Stomach (tissue), 9 donors: ENCODE data around the gene COL6A1. TPM values are rescaled to one million over a fixed set of nuclear protein-coding genes. Genes with fewer than 3 reads are reported as not detected.

Experiments
- DNase-seq, 2 donors: peaks; one replicate each; pipeline versions ENCODE4 v3.0.0 to v3.0.0-alpha.2; 2013 to 2019
- H3K27ac ChIP-seq, 5 donors: fragments of 200-600 bp in 4 of 5; sonication (generic) in 4 of 5; one replicate each; pipeline ENCODE4 v1.5.1; 2013 to 2019; ENCODE audit warnings: mild to moderate bottlenecking in 1 of 5, moderate library complexity in 1 of 5
- H3K27me3 ChIP-seq, 3 donors: fragments of 200-600 bp; sonication (generic); one replicate each; pipeline ENCODE4 v1.5.1; 2017 to 2019; ENCODE audit warnings: mixed run types in 1 of 3
- H3K36me3 ChIP-seq, 4 donors: fragments of 200-600 bp; sonication (generic); 1 replicate in 3 of 4; 2 replicates in 1 of 4; pipeline ENCODE4 v1.5.1; 2016 to 2019
- H3K4me1 ChIP-seq, 4 donors: fragments of 200-600 bp; sonication (generic); one replicate each; pipeline ENCODE4 v1.5.1; 2016 to 2019
- H3K4me3 ChIP-seq, 4 donors: fragments of 200-600 bp; sonication (generic) in 3 of 4; one replicate each; pipeline ENCODE4 v1.5.1; 2016 to 2019; ENCODE audit warnings: mild to moderate bottlenecking in 1 of 4
- H3K9me3 ChIP-seq, 4 donors: fragments of 200-600 bp; sonication (generic); one replicate each; pipeline ENCODE4 v1.5.1; 2016 to 2019
- CTCF ChIP-seq, 7 experiments: fragments of 450-650 bp in 4 of 7; fragments of 200-600 bp in 3 of 7; sonication (generic) in 3 of 7; IDR thresholded peaks; one replicate each; pipeline ENCODE4 v1.5.1; 2016 to 2019; ENCODE audit warnings: antibody characterized with exemption in 7 of 7, control low read depth in 2 of 7, mild to moderate bottlenecking in 1 of 7
- EP300 ChIP-seq: sonication (generic); formaldehyde crosslinking; IDR thresholded peaks from one replicate; pipeline ENCODE4 v1.6.1; 2017; ENCODE audit warnings: antibody characterized with exemption
- POLR2A ChIP-seq, 4 donors: fragments of 450-650 bp; IDR thresholded peaks; one replicate each; pipeline ENCODE4 v1.6.1; 2016; ENCODE audit warnings: antibody characterized with exemption in 4 of 4, control low read depth in 2 of 4, mild to moderate bottlenecking in 1 of 4, moderate library complexity in 1 of 4
- POLR2AphosphoS5 ChIP-seq, 3 donors: sonication (generic); formaldehyde crosslinking; IDR thresholded peaks; one replicate each; pipeline ENCODE4 v1.6.1; 2016; ENCODE audit warnings: antibody characterized with exemption in 3 of 3
- WGBS, 5 donors: extraction: QIAGEN DNeasy Blood & Tissue Kit in 3 of 5; methylation state at CpG; one replicate each; pipeline versions ENCODE4 v1.1.5 to v1.1.7; 2013 to 2018; 5-methylcytosine and 5-hydroxymethylcytosine counted together
- intact Hi-C: fragments of 100-400 bp; cut with DNase I; formaldehyde crosslinking; loops from one replicate; pipeline ENCODE4 v1.15.1; 2023; ENCODE audit warnings: low total_unique reads
- polyA plus RNA-seq, 3 donors: library from polyadenylated mRNA; stranded (reverse); fragments of 200-250 nt; gene quantifications; one replicate each; pipeline ENCODE4 v1.2.3, GENCODE V29; 2013
- total RNA-seq, 5 donors: library from RNA; depleted of rRNA; stranded (reverse); fragments of >200 nt; gene quantifications; one replicate each; pipeline versions ENCODE4 v1.1.0 to v1.2.3, GENCODE V29; 2014 to 2016
- donor health status: healthy with polysubstance abuse.
- donor health status: Bipolar disorder and iron deficiency.
- donor health status: healthy.

The COL6A1 gene
- total and polyA plus RNA-seq, 8 donors, result 63.2 to 756 (median 254) TPM

GRCh38 chr21:45982092-45982757 lies 655 bp downstream of the COL6A1 start:
- intact Hi-C loops, result no loop called here
- Histone ChIP-seq H3K9me3 (no peaks in the 10 kb centered on the region), H3K27me3 (peaks cover 0 to 48% (median 9%) of the 10 kb centered on the region in 3 donors), H3K4me3 (peak overlapping the region; percentile 71 to 89 (median 78)), H3K27ac (peak overlapping the region; percentile 77 to 84 (median 83)), H3K4me1 (peaks cover 0 to 86% (median 56%) of the 10 kb centered on the region in 4 donors), H3K36me3 (peaks cover 12 to 34% (median 19%) of the 10 kb centered on the region in 4 donors)
- WGBS, 5 donors, result 4 to 12% (median 4%) methylated on average over 13 to 45 of the region's 45 CpGs
- TF ChIP-seq POLR2AphosphoS5 (IDR thresholded peaks at IDR 0.05), result no peak
- no peak for TF ChIP-seq POLR2A (IDR thresholded peaks at IDR 0.05)
- no peak for TF ChIP-seq EP300
- no peak for TF ChIP-seq CTCF (IDR thresholded peaks at IDR 0.05)
- DNase-seq, result no peak

- H3K4me1 ChIP-seq, result peaks cover 0 to 86% (median 55%) of the 10 kb centered on the region in 4 donors
- peak overlapping the region; percentile 71 to 89 (median 78) for H3K4me3 ChIP-seq
- peak overlapping the region; percentile 23 to 84 (median 81) for H3K27ac ChIP-seq
- peaks cover 16 to 38% (median 23%) of the 10 kb centered on the region in 4 donors for H3K36me3 ChIP-seq
- H3K9me3 ChIP-seq, result no peaks in the 10 kb centered on the region
- H3K27me3 ChIP-seq, result peaks cover 0 to 40% (median 6%) of the 10 kb centered on the region in 3 donors
- WGBS, 5 donors, result 45 to 61% (median 58%) methylated on average over 17 to 45 of the region's 45 CpGs
- TF ChIP-seq CTCF (IDR thresholded peaks at IDR 0.05) (no peak), POLR2AphosphoS5 (IDR thresholded peaks at IDR 0.05) (no peak), POLR2A (IDR thresholded peaks at IDR 0.05) (no peak), EP300 (no peak)
- intact Hi-C loops, result no loop called here
- peak in 1 of 2 donors; percentile 52 for DNase-seq
These were observed 1.4 kb downstream of the COL6A1 start for GRCh38 chr21:45982758-45983648.

- DNase-seq, result no peak
- Histone ChIP-seq H3K4me3 (peak overlapping the region; percentile 71 to 89 (median 78)), H3K36me3 (peaks cover 16 to 41% (median 24%) of the 10 kb centered on the region in 4 donors), H3K4me1 (peaks cover 0 to 81% (median 53%) of the 10 kb centered on the region in 4 donors), H3K9me3 (no peaks in the 10 kb centered on the region), H3K27ac (peak overlapping the region in 4 of 5 donors; percentile 77 to 84 (median 82)), H3K27me3 (peaks cover 0 to 34% (median 6%) of the 10 kb centered on the region in 3 donors)
- WGBS, 5 donors, result 80 to 92% (median 89%) methylated on average over 2 to 13 of the region's 13 CpGs
- no peak for TF ChIP-seq POLR2A (IDR thresholded peaks at IDR 0.05)
- no peak for TF ChIP-seq EP300
- TF ChIP-seq CTCF (IDR thresholded peaks at IDR 0.05), result no peak
- no peak for TF ChIP-seq POLR2AphosphoS5 (IDR thresholded peaks at IDR 0.05)
- intact Hi-C loops, result no loop called here
These were observed 2.0 kb downstream of the COL6A1 start for GRCh38 chr21:45983649-45983965.

- peak overlapping the region in 4 of 5 donors; percentile 77 to 84 (median 82) for H3K27ac ChIP-seq
These were observed 2.5 kb downstream of the COL6A1 start for GRCh38 chr21:45983981-45984551.

More at GRCh38 chr21:45983981-45984551, 2.5 kb downstream of the COL6A1 start:
- TF ChIP-seq POLR2AphosphoS5 (IDR thresholded peaks at IDR 0.05), result peak in 2 of 3 donors; percentile 6 to 28
- no peak for TF ChIP-seq EP300
- TF ChIP-seq CTCF (IDR thresholded peaks at IDR 0.05), result no peak
- no peak for TF ChIP-seq POLR2A (IDR thresholded peaks at IDR 0.05)
- no peaks in the 10 kb centered on the region for H3K9me3 ChIP-seq
- H3K27me3 ChIP-seq, result peaks cover 0 to 29% (median 6%) of the 10 kb centered on the region in 3 donors
- WGBS, 5 donors, result 83 to 95% (median 90%) methylated on average over 13 to 38 of the region's 38 CpGs
- peak overlapping the region; percentile 71 to 89 (median 78) for H3K4me3 ChIP-seq
- peaks cover 0 to 76% (median 49%) of the 10 kb centered on the region in 4 donors for H3K4me1 ChIP-seq
- H3K36me3 ChIP-seq, result peaks cover 17 to 46% (median 28%) of the 10 kb centered on the region in 4 donors
- intact Hi-C loops, result no loop called here
- DNase-seq, result no peak
